ENCODE measurements around the gene KCNQ5.

The KCNQ5 gene

DNA sequence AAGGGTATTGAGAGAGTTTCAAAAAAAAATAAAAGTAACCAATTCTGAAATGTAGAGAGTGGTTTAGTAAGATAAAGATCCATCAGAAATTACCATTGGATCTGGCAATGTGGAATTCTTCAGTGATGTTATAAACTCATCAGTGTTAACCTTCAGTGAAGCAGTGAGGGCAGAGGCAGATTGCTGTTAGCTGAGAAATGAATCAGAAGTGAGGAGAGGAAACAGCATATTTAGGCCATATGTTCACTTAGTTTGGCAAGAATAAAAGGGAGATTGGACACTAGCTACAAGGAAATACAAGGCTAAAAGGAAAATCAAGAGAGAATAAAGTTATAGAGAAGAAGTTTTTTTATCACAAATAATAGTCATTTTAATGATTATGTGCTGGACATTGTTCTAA is 9.6 kb downstream of the KCNQ5 start:
- Histone ChIP-seq H3K36me3 (ENCODE audit: insufficient read depth, low read length) (peaks cover 60% of the 10 kb centered on the region), H3K27ac (ENCODE audit: low read depth, low read length, poor library complexity, severe bottlenecking) (no peak overlapping the region), H3K9ac (ENCODE audit: low read length) (no peak overlapping the region), H3K27me3 (ENCODE audit: insufficient read depth, low read length) (no peaks in the 10 kb centered on the region), H3K9me3 (ENCODE audit: low read length) (no peaks in the 10 kb centered on the region), H4K20me1 (ENCODE audit: insufficient read depth, low read length) (no peaks in the 10 kb centered on the region), H3F3A (ENCODE audit: insufficient read depth, low read length) (no peaks in the 10 kb centered on the region), H2AFZ (ENCODE audit: low read length) (no peak overlapping the region), H3K4me3 (ENCODE audit: low read depth, low read length, poor library complexity, severe bottlenecking) (no peak overlapping the region), H3K4me2 (ENCODE audit: low read length) (no peak overlapping the region), H3K79me2 (ENCODE audit: insufficient read depth, low read length) (peaks cover 96% of the 10 kb centered on the region), H3K4me1 (ENCODE audit: insufficient read depth, low read length, severe bottlenecking) (peaks cover 19% of the 10 kb centered on the region), H3K9me2 (ENCODE audit: low read depth, low read length) (no peaks in the 10 kb centered on the region)
- TF ChIP-seq CTCF (IDR thresholded peaks at IDR 0.05; ENCODE audit: low read length): no peak
- TF ChIP-seq EZH2 (IDR thresholded peaks at IDR 0.05; ENCODE audit: borderline replicate concordance, low read length): no peak

DNA sequence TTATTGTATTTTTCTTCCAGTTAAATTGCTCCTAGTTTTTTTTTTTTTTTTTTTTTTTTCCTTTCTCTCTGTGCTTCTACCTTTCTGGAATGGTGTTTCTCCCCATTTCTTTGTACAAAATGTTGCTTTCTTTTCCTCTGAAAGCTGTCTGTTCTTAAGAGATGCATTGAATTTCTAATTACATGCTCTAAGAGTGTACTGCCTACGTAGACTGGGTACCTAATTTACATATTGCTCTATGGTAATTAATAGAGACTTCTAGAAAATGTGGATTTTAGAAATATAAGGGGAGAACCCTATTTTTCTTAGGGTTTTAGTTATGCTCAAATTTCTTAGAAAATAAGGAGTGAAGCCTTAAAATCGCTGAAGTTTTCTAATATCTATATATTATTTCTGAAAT is 13.8 kb downstream of the KCNQ5 start:
- peak overlapping the region; percentile 68 for H3K27ac ChIP-seq (ENCODE audit: low read depth, low read length, poor library complexity, severe bottlenecking)
- no peaks in the 10 kb centered on the region for H3K27me3 ChIP-seq (ENCODE audit: insufficient read depth, low read length)
- H3K4me2 ChIP-seq (ENCODE audit: low read length): peak overlapping the region; percentile 43; the same call in 1 of the 2 replicates
- peak overlapping the region; percentile 26; the same call in 1 of the 2 replicates for H3K9ac ChIP-seq (ENCODE audit: low read length)
- no peaks in the 10 kb centered on the region for H4K20me1 ChIP-seq (ENCODE audit: insufficient read depth, low read length)
- peaks cover 27% of the 10 kb centered on the region for H3K36me3 ChIP-seq (ENCODE audit: insufficient read depth, low read length)
- H3F3A ChIP-seq (ENCODE audit: insufficient read depth, low read length): no peaks in the 10 kb centered on the region
- H3K9me3 ChIP-seq (ENCODE audit: low read length): no peaks in the 10 kb centered on the region
- H3K9me2 ChIP-seq (ENCODE audit: low read depth, low read length): no peaks in the 10 kb centered on the region
- TF ChIP-seq EZH2 (IDR thresholded peaks at IDR 0.05; ENCODE audit: borderline replicate concordance, low read length) (no peak), CTCF (IDR thresholded peaks at IDR 0.05; ENCODE audit: low read length) (no peak)
- no peak overlapping the region for H2AFZ ChIP-seq (ENCODE audit: low read length)
- no peak overlapping the region for H3K4me3 ChIP-seq (ENCODE audit: low read depth, low read length, poor library complexity, severe bottlenecking)
- peaks cover 97% of the 10 kb centered on the region for H3K79me2 ChIP-seq (ENCODE audit: insufficient read depth, low read length)
- peaks cover 54% of the 10 kb centered on the region for H3K4me1 ChIP-seq (ENCODE audit: insufficient read depth, low read length, severe bottlenecking)

GRCh38 chr6:72636215-72636614 is 14.4 kb downstream of the KCNQ5 start:
- peaks cover 97% of the 10 kb centered on the region for H3K79me2 ChIP-seq (ENCODE audit: insufficient read depth, low read length)
- H3K4me2 ChIP-seq (ENCODE audit: low read length): peak overlapping the region; percentile 43
- H3K9me2 ChIP-seq (ENCODE audit: low read depth, low read length): no peaks in the 10 kb centered on the region
- peaks cover 21% of the 10 kb centered on the region for H3K36me3 ChIP-seq (ENCODE audit: insufficient read depth, low read length)
- H3K4me1 ChIP-seq (ENCODE audit: insufficient read depth, low read length, severe bottlenecking): peaks cover 60% of the 10 kb centered on the region
- no peak overlapping the region for H3K4me3 ChIP-seq (ENCODE audit: low read depth, low read length, poor library complexity, severe bottlenecking)
- peak overlapping the region; percentile 68 for H3K27ac ChIP-seq (ENCODE audit: low read depth, low read length, poor library complexity, severe bottlenecking)
- H3K27me3 ChIP-seq (ENCODE audit: insufficient read depth, low read length): no peaks in the 10 kb centered on the region
- no peaks in the 10 kb centered on the region for H3K9me3 ChIP-seq (ENCODE audit: low read length)
- H2AFZ ChIP-seq (ENCODE audit: low read length): no peak overlapping the region
- TF ChIP-seq EZH2 (IDR thresholded peaks at IDR 0.05; ENCODE audit: borderline replicate concordance, low read length) (no peak), CTCF (IDR thresholded peaks at IDR 0.05; ENCODE audit: low read length) (no peak)
- H4K20me1 ChIP-seq (ENCODE audit: insufficient read depth, low read length): no peaks in the 10 kb centered on the region
- peak overlapping the region; percentile 26 for H3K9ac ChIP-seq (ENCODE audit: low read length)
- H3F3A ChIP-seq (ENCODE audit: insufficient read depth, low read length): no peaks in the 10 kb centered on the region
